ENCODE results near the gene AGT. TPM values are rescaled to one million over a fixed set of nuclear protein-coding genes. Genes with fewer than 3 reads are reported as not detected.

AGT gene
- total RNA-seq, 4 donors from 2014 or later = 17.3 to 49.6 (median 34.5) TPM

GRCh38 chr1:230746617-230747016 is 32.7 kb upstream of the AGT start:
- Histone ChIP-seq H3K9me3 (no peaks in the 10 kb centered on the region), H3K4me1 (peaks cover 0 to 5% of the 10 kb centered on the region in 2 donors), H3K27ac (no peak overlapping the region), H3K27me3 (no peaks in the 10 kb centered on the region), H3K36me3 (no peaks in the 10 kb centered on the region), H3K4me3 (no peak overlapping the region)
- DNase-seq = no peak
- in situ Hi-C loops (cut with MboI; ENCODE audit: low sequenced_read_pairs in 4 of 4) = no loop called here
- no peak for ATAC-seq
- intact Hi-C loops (cut with DNase I; ENCODE audit: low total_unique reads) = no loop called here
- TF ChIP-seq POLR2A (IDR thresholded peaks at IDR 0.05) = no peak
- TF ChIP-seq, protein P1, sequence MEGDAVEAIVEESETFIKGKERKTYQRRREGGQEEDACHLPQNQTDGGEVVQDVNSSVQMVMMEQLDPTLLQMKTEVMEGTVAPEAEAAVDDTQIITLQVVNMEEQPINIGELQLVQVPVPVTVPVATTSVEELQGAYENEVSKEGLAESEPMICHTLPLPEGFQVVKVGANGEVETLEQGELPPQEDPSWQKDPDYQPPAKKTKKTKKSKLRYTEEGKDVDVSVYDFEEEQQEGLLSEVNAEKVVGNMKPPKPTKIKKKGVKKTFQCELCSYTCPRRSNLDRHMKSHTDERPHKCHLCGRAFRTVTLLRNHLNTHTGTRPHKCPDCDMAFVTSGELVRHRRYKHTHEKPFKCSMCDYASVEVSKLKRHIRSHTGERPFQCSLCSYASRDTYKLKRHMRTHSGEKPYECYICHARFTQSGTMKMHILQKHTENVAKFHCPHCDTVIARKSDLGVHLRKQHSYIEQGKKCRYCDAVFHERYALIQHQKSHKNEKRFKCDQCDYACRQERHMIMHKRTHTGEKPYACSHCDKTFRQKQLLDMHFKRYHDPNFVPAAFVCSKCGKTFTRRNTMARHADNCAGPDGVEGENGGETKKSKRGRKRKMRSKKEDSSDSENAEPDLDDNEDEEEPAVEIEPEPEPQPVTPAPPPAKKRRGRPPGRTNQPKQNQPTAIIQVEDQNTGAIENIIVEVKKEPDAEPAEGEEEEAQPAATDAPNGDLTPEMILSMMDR (IDR thresholded peaks at IDR 0.05 in 4 of 5, conservative IDR thresholded peaks at IDR 0.05 in 1 of 5) = no peak

DNA sequence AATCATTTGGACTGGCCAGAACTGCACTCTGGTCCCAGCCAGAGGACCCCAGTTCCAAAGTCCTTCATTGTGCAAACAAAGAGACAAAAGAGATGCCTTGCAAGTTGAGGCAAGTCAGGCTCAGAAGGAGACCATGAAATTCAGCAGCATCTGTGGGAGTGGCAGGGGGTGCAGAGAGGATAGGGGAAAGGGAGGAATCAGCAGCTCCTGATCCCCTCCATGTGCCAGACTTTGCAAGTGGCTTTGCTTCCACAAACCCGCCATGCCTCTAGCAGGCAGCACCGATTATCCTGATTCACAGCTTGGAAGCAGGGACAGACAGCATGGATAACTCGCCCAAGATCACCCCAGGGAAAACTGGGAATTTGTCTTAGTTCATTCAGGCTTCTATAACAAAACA is 31.1 kb upstream of the AGT start:
- H3K9me3 ChIP-seq = no peaks in the 10 kb centered on the region
- TF ChIP-seq, protein P1 (IDR thresholded peaks at IDR 0.05 in 4 of 5, conservative IDR thresholded peaks at IDR 0.05 in 1 of 5) = no peak
- TF ChIP-seq POLR2A (IDR thresholded peaks at IDR 0.05) = no peak
- intact Hi-C loops (cut with DNase I; ENCODE audit: low total_unique reads) = no loop called here
- no peak overlapping the region for H3K27ac ChIP-seq
- DNase-seq (no peak), ATAC-seq (no peak)
- H3K4me3 ChIP-seq = no peak overlapping the region
- in situ Hi-C loops (cut with MboI; ENCODE audit: low sequenced_read_pairs in 4 of 4) = no loop called here
- peaks cover 0 to 5% of the 10 kb centered on the region in 2 donors for H3K4me1 ChIP-seq
- no peaks in the 10 kb centered on the region for H3K36me3 ChIP-seq
- H3K27me3 ChIP-seq = no peaks in the 10 kb centered on the region

GRCh38 chr1:230744382-230744781 is 30.5 kb upstream of the AGT start:
- intact Hi-C loops (cut with DNase I; ENCODE audit: low total_unique reads) = no loop called here
- DNase-seq (no peak), ATAC-seq (no peak)
- in situ Hi-C loops (cut with MboI; ENCODE audit: low sequenced_read_pairs in 4 of 4) = no loop called here
- H3K36me3 ChIP-seq = no peaks in the 10 kb centered on the region
- peaks cover 0 to 4% of the 10 kb centered on the region in 2 donors for H3K4me1 ChIP-seq
- H3K27ac ChIP-seq = no peak overlapping the region
- TF ChIP-seq, protein P1 (IDR thresholded peaks at IDR 0.05 in 4 of 5, conservative IDR thresholded peaks at IDR 0.05 in 1 of 5) = no peak
- no peak for TF ChIP-seq POLR2A (IDR thresholded peaks at IDR 0.05)
- H3K27me3 ChIP-seq = no peaks in the 10 kb centered on the region
- no peak overlapping the region for H3K4me3 ChIP-seq
- no peaks in the 10 kb centered on the region for H3K9me3 ChIP-seq

DNA sequence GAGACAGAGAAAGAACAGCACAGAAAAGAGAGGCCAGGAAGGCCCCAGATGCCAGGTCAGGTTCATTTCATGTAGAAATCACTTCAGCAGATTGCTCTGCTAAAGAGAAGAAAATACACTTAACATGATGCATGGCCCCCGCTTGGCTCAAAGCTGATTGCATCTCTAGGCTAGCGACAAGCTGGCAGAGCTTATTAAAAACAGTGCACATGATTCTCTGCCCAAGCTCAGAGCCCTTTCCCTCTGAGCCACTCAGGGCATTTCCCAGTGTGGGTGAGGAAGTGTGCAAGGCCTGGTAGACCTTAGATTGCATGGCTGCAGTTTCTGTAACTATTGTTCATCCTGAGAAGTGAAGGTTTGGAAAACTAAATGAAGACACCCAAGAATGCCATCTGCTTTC is 30.0 kb upstream of the AGT start:
- no peak overlapping the region for H3K27ac ChIP-seq
- no peak overlapping the region for H3K4me3 ChIP-seq
- no peaks in the 10 kb centered on the region for H3K4me1 ChIP-seq
- no peaks in the 10 kb centered on the region for H3K27me3 ChIP-seq
- intact Hi-C loops (cut with DNase I; ENCODE audit: low total_unique reads) (no loop called here), in situ Hi-C loops (cut with MboI; ENCODE audit: low sequenced_read_pairs in 4 of 4) (no loop called here)
- no peaks in the 10 kb centered on the region for H3K36me3 ChIP-seq
- TF ChIP-seq, protein P1 (IDR thresholded peaks at IDR 0.05 in 4 of 5, conservative IDR thresholded peaks at IDR 0.05 in 1 of 5) = no peak
- no peak for TF ChIP-seq POLR2A (IDR thresholded peaks at IDR 0.05)
- DNase-seq (no peak), ATAC-seq (no peak)
- H3K9me3 ChIP-seq = no peaks in the 10 kb centered on the region

DNA sequence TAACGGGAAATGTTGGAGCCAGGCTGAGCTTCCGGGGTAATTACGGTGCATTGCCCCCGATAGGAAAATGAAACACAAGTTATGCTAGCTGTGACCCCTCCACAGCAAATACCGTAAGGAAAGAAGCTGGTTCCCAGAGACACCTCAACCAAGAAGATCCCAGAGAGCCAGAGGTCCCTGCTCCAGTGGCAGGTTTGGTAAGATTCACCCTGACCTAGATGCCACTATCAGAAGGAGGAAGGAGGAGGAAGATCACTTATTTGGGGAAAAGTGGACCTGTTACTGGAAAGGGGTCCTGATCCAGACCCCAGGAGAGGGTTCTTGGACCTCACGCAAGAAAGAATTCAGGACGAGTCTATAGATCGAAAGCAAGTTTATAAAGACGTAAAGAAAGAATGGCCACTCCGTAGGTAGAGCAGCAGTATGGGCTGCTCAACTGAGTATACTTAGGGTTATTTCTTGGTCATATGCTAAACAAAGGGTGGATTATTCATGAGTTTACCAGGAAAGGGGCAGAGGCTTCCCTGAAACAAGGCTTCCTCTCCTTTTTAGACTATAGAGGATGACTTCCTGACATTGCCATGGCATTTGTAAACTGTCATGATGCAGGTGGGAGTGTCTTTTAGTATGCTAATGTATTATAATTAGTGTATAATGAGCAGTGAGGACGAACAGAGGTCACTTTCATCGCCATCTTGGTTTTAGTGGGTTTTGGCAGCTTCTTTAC is 25.8 kb upstream of the AGT start:
- Histone ChIP-seq H3K27me3 (no peaks in the 10 kb centered on the region), H3K27ac (no peak overlapping the region), H3K4me1 (no peaks in the 10 kb centered on the region), H3K9me3 (no peaks in the 10 kb centered on the region), H3K36me3 (no peaks in the 10 kb centered on the region), H3K4me3 (no peak overlapping the region)
- intact Hi-C loops (cut with DNase I; ENCODE audit: low total_unique reads) (no loop called here), in situ Hi-C loops (cut with MboI; ENCODE audit: low sequenced_read_pairs in 4 of 4) (no loop called here)
- TF ChIP-seq, protein P1 (IDR thresholded peaks at IDR 0.05 in 4 of 5, conservative IDR thresholded peaks at IDR 0.05 in 1 of 5) = no peak
- TF ChIP-seq POLR2A (IDR thresholded peaks at IDR 0.05) = no peak
- DNase-seq (no peak), ATAC-seq (no peak)

Measured in gastrocnemius medialis (tissue), 4 donors.